Activated CD8-positive, alpha-beta memory T cell treated with anti-CD3 and anti-CD28 coated beads, Interleukin-2, amount 50 U/mL, for 1 hour (primary cell): ENCODE results near the gene TBL2.
"Not testable (repeated sequence)": the region's sequence is repeated elsewhere in the genome, so short reads cannot be mapped to it uniquely, and the experiment has no call there.

Experiments used
- DNase-seq: peaks from one replicate; pipeline ENCODE4 v3.0.0-alpha.2; 2020; ENCODE audit errors: extremely low read depth

The TBL2 gene

DNA sequence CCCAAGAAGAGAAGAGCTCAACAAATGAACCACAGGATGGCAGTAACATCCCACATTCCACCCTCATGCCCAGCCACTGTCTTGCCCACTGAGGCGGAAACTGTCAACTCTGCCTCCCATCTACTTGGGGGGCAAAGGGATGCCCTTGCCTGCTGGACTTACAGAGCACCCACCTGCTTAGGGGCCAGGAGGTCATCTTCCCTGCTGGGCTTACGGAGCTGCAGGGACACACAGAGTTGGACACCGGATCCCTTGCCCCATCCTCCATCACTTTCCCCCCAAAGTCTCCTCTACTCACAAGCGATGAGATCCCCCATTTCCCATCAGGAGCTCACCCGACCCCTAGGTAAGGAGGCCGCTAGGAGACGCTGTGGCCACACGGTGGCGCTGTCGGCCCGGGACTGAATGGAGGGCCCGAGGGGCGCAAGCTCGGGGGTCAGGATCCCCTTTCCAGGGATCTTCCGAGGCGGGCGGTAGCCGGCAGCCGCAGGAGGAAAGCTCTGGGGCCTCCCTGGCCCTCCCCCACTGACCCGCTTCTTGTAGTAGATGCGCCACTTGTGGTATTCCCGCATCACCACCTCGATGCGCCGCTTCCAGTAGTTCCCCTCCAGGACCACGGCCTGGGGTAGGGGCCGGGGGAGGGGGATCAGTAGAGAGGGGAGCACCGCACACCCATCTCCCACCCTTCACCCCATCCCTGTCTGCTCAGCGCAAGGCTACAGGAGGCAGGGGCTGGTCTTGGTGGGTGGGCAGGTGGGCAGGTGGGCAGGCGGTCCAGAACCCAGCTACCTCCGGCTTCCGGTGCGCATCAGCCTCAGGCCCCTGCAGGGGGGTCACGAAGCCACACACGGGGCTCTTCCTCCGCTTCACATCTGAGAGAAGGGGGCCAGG lies 28.7 kb upstream of the TBL2 start:
- peak; percentile 32 for DNase-seq

DNA sequence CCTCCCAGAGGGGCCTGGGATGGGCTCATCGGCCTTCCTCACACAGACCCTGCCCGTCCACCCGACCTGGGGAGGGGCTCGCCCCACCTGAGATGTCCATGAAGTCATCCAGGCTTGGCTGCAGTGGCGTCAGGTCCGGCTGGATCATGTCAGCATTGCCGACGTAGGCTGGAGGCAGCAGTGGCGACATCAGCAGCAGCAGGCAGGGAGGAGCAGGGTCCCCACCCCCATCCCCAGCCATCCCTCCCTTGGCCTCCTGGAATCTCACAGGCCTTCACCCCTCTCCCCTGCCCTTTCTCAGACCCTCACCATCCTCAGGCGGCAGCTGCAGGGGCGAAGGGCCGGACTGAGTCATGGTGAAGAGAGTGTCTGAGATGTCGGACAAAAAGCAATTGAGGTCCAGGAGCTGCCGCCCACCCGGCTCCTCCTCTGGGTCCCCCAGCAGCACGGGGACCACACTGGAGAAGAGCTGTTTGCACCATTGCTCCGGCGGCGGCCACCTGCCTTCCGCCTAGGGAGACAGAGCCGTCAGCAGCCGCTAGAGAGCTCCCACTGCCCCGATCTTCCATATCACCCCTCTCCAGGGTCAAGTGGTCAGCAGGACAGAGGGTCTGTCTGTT lies 27.3 kb upstream of the TBL2 start:
- no peak for DNase-seq

DNA sequence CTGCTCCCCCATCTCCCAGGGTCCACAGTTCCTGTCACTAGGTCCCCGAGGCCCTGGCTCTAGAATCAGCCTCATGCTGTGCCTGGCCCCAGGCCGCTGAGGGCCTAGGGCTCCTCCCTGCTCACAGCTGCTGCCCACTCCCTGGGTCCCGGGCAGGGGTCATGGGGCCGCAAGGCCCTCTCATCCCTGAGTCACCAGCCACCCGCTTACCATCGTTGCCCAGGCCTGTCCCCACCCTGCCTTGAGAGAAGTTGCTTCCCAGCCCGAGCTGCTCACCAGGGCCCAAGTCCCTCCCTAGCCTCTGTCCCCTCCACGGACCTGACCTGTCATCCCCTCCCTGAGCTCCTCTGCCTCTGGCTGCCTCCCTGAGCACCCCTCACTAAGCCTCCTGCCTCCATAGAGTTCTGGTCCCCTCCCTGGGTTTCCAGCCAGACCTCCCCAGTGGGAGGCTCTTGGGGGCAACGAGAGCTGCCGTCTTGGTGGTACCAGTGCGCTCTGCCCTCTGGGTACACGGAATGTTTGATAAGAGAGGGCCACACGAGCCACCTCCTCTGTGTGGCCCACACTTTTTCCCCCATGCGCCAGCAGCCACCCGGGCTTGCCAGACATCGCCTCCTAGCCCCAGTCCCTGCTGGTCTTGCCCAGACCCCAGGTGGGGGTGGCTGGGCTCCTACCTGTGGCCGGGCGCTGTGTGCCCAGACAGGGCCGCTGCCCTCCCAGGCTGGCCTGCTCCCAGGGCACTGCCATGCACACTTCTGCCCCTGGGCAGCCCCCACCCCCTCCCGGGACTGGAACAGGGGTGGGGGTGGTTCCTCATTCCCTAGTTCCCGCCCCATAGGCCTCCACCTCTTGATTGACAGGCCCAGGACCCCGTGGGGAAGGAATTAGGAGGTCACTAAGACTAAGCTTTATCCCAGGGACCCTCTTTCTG lies 24.6 kb upstream of the TBL2 start:
- DNase-seq: no peak

DNA sequence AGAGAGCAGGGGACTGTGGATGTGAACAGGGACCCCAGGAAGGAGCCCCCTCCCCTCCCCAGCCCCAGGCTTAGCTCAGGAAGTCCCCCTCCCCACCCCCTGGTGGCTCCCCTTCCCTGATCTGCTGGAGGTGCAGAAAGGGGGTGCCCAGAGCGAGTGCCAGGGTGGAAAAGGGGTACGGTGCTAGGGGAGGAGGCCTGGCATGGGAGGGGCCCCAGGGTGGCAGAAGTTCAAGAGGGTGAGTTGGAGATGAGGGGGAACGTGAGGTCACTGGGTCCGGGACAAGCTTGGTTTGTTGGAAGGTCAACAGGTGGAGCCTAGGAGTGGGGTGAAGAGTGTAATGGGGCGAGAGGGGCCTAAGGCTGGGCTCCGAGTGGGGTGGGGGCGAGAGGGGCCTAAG lies 21.5 kb upstream of the TBL2 start:
- no peak for DNase-seq

DNA sequence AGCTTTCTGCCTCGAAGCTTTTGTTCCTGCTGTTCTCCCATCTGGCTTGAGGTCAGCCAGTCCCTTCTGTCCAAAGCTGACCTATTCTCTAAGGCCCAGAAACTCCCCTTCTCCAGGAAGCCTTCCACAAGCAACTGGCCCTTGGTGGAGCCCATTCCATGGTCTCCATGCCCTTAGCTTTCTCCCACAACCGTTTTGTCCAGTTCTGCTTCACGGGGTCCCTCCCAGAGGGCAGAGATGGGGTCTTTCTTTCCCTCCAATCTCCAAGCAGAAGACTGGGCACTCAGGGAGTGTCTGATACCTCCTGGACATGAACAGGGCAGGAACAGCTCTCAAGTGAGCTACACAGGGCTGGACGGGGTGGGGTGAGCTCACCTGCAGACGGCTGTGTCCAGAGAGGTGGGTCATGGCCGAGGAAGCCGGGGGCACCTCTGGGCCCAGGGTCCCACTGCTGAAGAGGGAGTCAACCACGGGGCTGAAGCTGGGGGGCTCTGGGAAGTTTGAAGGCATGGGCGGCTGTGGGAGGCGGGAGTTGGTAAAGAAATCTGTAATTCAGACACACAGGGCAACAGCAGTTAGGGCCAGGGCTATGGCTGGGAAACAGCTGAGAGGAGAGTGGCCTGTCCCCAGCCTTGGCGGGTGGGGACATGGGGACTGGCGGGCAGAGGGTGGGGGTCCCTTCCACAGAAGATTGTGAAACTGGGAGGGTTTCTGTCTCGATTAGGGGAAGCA lies 20.9 kb upstream of the TBL2 start:
- no peak for DNase-seq

DNA sequence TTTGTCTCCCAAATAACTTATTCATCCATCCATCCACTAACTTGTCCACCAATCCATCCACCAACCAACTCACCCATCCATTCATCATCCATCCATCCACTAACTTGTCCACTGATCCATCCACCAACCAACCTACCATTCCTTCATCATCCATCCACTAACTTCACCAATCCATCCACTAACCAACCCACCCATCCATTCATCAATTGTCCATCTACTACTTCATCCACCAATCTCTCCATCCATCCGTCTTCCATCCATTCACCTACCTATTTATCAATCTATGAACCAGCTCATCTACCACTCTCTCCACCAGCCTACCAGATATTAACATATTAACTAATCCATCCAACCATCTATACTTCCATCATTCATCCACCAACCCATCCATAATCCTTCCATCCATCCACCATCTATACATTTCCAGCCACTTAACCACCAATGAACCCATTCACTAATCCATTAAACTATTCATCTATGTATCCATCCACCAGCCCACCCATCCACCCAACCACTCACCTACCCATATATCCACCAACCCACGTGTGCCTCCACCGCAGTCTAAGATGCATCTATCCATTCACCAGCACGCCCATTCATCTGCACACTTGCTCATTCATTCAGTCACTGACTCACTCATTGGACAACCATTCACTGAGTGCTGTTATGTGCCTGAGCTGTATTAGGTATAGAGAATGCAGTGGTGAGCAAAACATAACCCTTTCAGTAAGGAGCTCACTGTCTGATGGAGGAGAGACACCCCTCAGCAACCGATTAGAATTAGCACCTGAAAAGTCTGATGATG lies 19.8 kb upstream of the TBL2 start:
- DNase-seq: no peak

DNA sequence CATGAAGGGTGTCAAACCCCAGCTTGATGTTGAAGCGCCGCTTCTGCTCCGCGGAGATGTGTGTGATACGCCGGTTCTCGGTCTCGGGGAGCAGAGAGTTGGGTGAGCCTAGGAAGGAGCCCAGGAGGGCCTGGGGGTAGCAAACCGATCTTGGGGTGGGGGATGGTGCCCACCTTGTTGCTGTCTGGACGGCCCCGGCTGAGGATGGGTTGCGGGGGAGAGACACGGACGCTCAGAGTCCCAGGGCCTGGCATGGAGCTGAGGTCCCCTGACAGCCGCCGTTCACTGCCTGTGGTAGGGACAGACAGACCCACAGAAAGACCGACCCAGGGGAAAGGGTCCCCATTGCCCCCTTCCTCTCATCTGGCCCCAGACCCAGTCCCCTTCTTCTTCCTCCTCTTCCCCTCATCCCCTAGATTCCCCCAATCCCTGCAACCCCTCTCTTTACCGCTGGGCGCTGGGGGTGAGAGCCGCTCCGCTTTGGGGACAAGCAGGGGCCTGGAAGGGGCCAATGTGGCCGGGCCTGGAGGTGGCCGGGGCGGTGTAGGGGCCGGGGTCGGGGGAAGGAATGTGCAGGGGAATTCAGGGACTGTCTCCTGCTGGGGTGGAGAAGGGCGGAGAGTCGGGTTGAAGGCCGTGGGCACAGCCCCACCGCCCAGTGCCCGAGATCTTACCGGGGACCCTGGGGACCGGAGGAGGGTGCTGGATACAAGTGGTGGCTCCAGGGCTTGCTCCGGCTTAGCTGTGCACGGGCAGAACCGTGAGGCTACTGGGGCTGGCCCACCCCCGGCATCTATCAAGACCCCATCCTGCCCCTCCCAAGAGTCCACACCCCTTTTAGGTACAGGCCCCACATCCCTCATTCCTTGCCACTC lies 18.0 kb upstream of the TBL2 start:
- no peak for DNase-seq

DNA sequence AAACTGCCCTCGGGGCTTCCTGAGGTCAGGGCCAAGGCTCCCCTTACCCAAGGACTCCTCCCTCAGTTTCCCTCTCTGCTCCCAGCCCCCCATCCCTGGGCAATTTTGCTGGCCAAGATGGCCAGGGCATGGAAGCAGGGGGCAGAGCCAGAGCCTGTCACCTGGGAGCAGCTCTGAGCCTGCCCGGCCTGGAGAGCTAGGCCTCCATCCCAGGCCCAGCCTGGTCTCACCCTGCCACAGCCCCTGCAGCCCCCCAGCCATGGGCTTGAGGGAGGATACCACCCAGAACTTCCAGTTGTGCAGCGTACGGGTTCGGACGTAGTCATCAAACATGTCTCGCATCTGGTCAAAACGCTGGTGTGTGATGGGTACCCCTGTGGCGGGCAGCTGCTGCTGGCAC lies 17.0 kb upstream of the TBL2 start:
- no peak for DNase-seq

DNA sequence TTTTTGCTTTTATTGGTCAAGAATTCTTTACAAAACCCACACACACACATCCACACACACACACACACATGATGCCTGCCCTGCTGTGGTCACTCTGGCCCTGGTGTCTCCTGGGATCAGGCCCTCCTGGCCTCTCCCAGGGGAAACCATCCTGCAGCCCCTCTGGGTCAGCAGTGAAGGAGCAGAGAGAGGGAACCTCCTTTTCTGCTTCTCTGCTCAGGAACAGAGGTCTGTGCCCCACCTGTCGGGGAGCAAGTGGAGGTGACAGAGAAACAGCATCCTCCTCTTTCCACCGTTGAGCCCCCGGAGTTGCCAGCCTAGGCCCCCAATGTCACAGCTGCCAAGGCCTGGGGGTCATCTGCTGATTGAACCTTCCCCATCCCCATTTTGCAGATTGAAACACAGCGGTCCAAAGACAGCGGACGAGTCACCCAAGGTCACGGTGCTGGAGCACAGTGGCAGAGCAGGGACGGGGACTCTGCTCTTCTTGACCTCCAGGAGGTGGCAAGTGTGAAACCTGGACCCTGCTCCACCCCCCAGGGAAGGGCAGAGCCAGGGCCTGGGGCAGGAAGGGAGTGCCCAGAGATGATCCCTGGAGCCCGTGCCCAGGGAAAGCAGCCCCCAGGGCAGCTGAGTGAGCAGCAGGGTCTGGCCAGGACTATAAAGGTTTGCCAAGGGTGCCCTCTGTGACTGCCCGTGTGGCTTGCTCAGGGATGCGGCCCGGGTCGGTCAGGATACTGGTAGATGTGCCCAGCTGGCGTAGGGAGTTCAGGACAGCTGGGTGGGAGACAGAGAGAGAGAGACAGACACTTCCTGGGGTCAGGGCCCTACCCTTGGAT lies 15.0 kb upstream of the TBL2 start:
- no peak for DNase-seq

DNA sequence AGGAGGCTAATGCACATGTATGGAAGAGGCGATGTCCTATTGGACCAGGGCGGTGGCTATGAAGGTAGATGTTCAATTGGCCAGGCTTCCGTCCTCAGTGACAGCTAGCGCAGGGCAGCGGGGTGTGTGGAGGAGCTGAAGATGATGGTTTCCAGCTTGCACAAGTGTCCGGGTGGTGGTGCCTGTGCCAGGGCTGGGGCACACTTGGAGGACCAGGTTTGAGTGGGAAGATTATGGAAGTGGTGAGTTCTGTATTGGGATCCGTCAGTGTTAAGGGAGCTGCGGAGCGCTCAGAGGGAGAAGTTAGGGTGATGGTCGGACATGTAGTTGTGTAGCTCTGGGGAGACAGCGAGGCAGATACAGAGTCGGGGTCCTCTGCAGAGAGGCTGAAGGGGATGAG lies 8.5 kb upstream of the TBL2 start:
- DNase-seq: no peak

DNA sequence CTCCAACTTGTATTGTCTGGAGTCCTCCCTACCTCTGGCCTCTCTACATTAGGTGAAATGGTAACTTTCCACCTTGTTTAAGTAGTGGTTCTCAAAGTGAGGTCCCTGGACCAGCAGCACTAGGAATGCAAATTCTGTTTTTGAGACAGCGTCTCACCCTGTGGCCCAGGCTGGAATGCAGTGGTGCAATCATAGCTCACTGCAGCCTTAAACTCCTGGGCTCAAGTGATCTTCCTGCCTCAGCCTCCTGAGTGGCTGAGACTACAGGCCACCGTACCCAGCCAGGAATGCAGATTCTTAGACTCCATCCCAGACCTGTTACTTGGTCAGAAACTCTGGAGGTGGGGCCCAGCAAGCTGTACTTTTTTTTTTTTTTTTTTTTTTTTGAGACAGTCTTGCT lies 6.8 kb upstream of the TBL2 start:
- DNase-seq: no peak

DNA sequence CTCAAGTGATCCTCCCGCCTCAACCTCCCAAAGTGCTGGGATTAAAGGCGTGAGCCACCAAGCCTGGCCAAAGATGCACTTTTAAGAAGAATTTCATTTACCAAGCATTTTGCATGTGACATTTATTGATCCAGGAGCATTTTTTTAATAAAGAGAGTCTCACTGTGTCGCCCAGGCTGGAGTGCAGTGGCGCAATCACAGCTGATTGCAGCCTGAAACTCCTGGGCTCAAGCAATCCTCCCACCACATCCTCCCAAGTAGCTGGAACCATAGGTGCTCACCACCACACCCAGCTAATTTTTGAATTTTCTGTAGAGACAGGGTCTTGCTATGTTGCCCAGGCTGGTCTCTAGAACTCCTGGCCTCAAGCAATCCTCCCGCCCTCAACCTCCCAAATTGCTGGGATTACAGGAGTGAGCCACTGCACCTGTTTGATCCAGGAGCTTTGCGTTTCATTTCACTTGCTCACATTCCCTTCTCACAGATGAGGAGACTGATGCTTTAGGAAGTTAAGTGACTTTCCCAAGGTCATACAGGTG lies 4.4 kb upstream of the TBL2 start:
- no peak for DNase-seq

DNA sequence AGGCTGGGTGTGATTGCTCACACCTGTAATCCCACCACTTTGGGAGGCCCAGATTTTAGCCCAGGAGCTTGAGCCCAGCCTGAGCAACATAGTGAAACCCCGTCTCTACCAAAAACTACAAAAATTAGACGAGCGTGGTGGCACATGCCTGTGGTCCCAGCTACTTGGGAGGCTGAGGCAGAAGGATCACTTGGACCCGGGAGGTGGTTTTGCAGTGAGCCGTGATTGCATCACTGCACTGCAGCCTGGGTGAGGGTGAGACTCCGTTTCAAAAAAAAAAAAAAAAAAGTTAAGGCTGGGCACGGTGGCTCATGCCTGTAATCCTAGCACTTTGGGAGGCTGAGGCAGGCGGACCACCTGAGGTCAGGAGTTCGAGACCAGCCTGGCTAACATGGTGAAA lies 2.6 kb upstream of the TBL2 start:
- DNase-seq: not testable (repeated sequence)

DNA sequence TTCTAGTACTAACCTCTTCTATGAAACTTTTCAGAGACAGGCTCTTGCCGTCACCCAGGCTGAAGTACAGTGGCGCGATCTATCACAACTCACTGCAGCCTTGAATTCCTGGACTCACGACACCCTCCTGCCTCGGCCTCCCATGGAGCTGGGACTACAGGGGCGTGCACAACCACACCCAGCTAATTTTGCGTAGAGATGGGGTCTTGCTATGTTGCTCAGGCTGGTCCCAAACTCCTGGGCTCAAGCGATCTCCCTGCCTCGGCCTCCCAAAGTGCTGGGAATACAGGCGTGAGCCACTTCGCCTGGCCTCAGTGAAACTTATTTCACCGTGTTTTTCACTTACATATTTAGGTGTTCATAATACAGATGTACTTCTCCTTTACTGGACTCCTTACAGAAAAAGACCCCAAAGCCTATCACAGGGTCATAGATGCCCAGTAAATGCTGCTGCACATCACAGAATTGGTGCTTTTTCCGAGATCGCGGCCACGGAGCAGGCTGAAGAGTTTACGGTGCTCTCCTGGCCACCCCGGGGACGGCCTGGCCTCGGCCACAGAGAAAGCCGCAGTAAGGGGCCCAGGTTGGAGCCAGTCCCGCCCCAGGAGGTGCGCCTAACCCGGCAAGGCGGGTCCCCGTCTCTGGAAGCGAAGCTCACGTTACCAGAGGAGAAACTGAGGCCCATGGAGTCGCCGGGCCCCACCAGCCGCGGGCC lies 595 bp downstream of the TBL2 start:
- no peak for DNase-seq

DNA sequence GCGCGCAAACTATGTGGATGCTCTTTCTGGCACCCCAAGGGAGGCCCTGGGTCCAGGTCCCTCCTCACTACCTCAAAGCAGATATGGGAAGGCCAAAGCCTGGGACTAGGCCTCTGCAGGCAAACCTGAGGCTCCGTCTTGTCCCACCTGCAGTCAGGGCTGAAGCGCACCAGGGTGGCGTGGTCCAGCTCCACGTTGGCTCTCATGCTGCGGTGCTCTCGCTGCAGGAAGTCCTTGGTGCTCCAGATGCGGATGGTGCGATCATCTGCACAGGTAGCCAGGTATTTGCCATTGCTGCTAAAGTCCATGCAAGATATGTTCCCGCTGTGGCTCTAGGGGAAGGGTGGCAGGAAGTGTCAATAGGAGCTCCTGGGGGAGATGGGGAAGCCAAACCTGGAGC lies 4.6 kb downstream of the TBL2 start:
- DNase-seq: no peak

DNA sequence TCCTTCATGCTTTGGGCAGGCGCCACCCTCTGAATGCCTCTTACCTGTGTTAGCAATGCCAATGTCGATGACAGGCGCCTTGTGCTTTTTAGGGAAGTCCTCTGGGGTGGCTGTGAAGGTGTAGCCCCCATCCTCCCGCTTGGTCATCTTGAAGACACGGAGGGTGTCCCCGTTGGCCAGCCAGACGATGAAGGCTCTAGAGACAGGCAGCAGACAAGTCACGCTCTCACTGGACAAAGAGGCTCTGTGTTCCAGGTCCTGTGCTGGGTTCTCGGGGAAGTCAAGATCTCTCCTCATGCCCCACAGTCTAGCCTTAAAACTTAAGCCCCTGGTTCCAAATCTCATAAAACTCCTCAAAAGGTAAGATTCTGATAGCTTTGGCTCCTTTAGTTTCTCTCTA lies 5.1 kb downstream of the TBL2 start:
- DNase-seq: no peak

DNA sequence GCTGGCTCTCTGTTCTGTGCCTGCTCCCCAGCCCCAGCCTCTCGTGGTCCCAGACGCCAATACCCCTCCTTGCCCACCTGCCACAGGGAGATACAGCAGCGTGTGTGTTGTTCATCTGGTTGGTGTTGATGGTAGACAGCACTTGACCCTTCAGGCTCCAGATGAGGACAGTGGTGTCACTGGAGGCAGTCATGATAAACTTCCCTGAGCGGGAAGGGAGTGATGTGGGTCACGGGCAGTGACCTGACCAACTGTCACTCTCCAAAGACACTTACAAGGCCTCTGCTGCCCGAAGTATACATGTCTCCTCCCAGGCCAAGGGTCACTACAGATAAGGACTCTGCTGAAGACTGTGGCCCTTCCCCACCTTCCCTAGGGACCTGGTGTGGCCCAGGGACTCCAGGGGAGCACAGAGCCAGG lies 5.6 kb downstream of the TBL2 start:
- DNase-seq: no peak

DNA sequence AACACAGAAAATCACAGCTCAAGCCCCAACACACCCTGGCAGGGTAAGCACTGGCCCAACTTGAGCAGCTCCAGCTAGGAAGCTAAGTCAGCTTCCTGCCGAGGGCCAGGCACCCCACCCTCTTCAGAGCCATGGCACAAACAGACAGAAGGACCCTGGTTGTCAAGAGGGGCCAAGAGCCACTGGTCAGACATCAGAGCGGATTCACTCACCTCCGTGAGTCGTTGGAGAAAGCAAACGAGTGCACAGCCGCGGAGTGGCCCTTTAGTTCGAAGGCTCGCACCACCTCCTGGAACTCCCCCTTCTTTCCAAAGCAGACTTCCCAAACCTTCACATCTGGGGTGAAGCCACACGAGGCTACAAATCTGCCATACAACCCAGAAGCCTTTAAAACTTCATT lies 7.4 kb downstream of the TBL2 start:
- no peak for DNase-seq
